DMS153 treated with DMSO at 0.1 percent for 48 hours (cell line): ENCODE data around the gene PTGS1.
"Not testable (repeated sequence)": the region's sequence is repeated elsewhere in the genome, so short reads cannot be mapped to it uniquely, and the experiment has no call there.

Experiments
- DNase-seq: peaks from one replicate; lab custom pipeline; 2025; ENCODE audit not compliant: unreplicated experiment; lab: John Stamatoyannopoulos, UW

The PTGS1 gene

GRCh38 chr9:122370869-122371755, at the start of gene PTGS1:
TSS of gene PTGS1 (plus strand) at chr9:122371024. CDS start at chr9:122371085, 61 bp downstream.
- peak; percentile 15 for DNase-seq

GRCh38 chr9:122322553-122322952, 48.3 kb upstream of the PTGS1 start:
- no peak for DNase-seq

DNA sequence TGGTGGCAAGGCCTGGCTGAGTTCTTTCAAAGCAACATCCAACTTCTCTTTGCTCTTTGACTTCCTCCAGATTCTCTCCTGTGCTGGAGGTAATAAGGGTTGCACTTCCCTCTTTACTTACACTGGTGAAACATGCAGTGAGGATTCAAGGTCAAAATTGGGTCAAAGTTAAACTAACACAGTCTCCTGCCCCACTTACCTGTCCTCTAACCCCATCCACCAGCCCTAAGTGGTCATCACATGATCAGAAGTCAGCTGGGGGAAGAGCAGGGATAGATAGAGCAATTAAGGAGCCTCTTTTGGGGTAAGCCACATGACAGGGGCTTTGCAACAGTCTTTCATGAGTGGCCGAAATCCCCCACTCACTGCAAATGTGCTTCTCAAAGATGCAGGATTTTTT, 46.2 kb upstream of the PTGS1 start:
- DNase-seq, result not testable (repeated sequence)

DNA sequence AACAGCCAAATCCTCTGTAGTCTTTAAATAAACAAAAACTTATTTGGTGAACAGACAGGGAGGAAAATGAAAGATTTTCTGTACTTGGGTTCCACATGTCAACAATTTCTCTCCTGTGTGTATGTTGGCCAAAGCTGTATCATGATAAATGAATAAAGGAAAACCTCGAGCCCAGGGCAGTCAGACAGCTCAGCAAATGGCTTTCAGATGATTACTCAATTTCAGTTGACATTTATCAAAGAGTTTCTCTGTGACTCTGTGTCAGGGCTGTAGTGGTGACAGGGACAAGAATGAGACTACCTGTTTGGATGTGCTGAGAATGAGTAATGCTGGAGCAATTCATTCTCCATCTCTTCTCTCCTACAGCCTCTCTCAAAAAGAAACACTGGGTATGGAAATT, 45.7 kb upstream of the PTGS1 start:
- DNase-seq, result no peak

- DNase-seq, result no peak
These were observed 43.6 kb upstream of the PTGS1 start for GRCh38 chr9:122327175-122327574.

GRCh38 chr9:122329597-122329996, 41.2 kb upstream of the PTGS1 start:
- DNase-seq, result no peak

DNA sequence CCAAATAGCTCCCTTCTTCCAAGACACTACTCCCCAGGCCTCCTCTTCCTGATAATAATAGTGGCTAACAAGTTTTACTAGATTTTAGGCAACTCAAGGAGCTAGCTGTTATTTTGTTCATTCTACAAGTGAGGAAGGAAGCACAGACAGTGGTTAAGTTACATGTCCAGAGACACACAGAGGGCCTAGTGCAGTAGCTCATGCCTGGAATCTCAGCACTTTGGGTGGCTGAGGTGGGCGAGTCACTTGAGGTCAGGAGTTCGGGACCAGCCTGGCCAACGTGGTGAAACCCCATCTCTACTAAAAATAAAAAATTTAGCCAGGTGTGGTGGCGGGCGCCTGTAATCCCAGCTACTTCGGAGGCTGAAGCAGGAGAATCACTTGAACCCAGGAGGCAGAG, 40.4 kb upstream of the PTGS1 start:
- DNase-seq, result not testable (repeated sequence)

DNA sequence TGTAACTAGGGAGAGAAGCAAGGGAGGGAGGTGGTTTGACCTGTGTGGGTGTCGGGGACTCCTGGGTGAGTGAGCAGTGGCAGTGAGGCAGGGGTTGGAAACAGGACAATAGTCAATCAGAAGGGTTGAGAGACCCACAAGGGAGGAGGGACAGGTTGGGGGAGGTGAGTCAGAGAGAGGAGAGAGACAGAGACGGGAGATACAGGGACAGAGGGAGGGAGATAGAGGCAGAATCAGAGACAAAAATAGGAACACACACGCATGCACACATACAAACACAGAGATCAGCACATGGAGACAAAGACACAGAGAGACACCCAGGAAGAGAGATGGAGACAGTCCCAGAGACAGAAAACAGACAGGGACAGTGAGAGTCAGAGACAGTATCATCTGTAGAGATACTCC, 39.3 kb upstream of the PTGS1 start:
- no peak for DNase-seq

- DNase-seq, result no peak
These were observed 38.7 kb upstream of the PTGS1 start for GRCh38 chr9:122332083-122332482.

DNA sequence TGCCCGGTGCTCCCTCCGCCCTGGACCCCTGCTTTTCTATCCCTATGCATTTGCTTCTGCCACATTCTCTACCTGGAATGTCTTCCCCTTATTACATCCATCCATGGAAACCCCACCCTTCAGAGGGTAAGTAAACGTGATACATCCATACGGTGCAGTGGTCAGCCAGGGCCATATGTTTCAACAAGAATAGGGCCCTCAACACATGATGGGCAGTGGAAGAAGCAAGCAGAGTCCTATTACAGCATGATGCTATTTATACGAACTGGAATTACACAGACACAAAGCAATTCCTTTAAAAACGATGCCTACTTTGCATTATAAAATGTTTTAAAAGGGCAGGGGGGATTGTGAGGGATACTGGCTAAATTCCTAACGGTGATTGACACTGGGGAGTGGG, 38.2 kb upstream of the PTGS1 start:
- no peak for DNase-seq

DNA sequence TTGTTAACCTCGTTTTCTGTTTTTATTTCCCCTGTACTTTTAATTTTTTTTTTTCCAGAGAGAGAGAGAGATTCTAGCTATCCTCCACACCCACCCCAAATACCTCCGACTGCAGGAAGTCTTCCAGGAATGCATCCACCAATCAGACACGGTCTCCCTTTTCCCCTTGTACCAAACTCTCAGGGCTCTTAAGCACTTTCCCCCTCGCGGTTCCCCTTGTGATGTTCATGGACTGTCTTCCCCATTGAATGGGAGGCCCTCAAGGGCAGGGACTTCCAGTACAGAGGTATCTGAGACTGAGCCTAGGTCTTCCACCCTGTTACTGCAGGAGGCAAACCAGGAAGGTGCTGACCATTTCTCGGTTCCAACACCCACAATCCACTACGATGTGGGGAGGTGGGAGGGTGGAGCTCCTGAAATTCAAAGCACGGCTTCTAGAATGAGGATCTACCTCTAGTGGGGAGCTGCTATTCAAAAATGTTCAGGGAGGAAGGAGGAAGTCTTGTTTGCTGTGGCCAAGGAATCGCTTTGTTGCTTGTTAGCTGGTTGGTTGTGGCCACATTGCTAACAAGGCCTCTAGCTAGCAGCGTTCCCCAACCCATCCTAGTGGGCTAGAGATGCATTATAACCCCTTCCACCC, 37.5 kb upstream of the PTGS1 start:
- DNase-seq, result no peak

- no peak for DNase-seq
These were observed 35.9 kb upstream of the PTGS1 start for GRCh38 chr9:122334916-122335315.

DNA sequence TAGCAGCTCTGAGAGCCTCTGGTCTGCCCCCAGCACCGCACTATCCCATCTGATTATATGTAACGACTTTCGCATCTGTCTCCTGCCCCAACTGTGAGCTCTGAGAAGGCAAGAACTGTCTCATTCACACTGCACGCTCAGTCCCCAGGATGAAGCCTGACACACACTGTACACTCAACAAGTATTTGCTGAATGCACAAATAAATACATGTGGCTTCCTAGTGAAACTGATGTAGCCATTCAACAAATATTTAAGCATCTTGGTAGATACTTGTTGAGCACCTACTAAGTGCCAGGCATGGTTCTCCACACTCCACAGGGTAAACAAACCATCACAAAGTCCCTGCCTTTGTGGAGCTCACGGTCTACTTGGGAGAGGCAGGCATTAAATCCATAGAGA, 34.6 kb upstream of the PTGS1 start:
- DNase-seq, result no peak

- no peak for DNase-seq
These were observed 33.8 kb upstream of the PTGS1 start for GRCh38 chr9:122336866-122337555.

- no peak for DNase-seq
These were observed 33.3 kb upstream of the PTGS1 start for GRCh38 chr9:122337556-122337929.

GRCh38 chr9:122338536-122338935, 32.3 kb upstream of the PTGS1 start:
- no peak for DNase-seq

GRCh38 chr9:122338994-122339393, 31.8 kb upstream of the PTGS1 start:
- DNase-seq, result no peak

DNA sequence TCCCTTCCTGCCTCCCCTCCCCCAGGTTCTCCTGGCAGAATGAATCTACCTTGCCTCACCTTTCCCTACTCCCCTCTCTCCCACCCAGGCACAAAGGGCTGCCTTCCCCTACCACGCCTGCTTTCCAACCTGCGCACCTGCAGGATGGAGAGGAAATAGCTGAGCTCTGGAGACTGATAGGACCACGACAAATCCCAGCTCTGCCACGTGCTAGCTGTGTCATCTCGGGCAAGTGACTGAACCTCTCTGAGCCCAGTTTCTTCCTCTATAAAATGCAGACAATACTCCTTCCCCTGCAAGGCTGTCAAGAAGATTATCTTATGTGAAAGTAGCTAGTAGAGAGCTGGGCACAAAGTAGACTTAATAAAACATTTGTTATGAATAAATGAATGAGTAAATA, 31.2 kb upstream of the PTGS1 start:
- no peak for DNase-seq

DNA sequence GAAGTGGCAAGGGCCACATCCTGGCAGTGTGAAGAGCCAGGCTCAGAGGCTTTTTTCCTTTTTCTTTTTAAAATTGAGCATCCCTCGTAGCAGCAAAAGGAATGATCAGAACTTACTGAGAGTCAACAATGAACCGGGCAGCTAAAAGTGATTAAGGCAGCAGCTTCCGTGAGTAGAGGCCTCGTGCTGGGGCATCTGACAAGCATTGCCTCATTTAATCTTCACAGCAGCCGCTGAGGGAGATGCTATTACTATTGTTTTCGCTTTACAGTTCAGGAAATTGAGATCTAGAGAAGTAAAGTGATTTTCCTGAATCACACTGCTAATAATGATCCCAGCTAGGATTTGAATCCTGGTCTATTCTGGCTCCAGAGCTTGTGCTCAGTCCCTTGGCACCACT, 30.7 kb upstream of the PTGS1 start:
- no peak for DNase-seq

- no peak for DNase-seq
These were observed 28.3 kb upstream of the PTGS1 start for GRCh38 chr9:122342323-122343050.
